LNCAP (cell line): ENCODE data around the gene PCIF1.

Source experiments
- TF ChIP-seq, protein P1 (sequence below): fragments of 450-650 bp; IDR thresholded peaks from 2 replicates; pipeline ENCODE4 v1.5.1; 2017; ENCODE audit warnings: mild to moderate bottlenecking

PCIF1 gene

DNA sequence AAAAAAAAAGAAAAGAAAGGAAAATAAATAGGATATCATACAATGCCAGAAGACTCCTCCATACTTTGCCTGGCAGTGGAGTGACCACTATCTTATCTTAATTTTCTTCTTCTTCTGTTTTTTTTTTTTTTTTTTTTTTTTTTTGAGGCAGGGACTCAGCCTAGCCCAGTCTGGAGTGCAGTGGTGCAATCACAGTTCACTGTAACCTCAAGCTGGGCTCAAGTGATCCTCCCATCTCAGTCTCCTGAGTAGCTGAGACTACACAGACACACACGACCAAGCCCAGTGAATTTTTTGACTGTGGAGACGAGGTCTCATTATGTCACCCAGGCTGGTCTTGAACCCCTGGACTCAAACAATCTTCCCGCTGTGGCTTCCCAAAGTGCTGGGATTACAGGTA, 57.1 kb downstream of the PCIF1 start:
- TF ChIP-seq, protein P1, sequence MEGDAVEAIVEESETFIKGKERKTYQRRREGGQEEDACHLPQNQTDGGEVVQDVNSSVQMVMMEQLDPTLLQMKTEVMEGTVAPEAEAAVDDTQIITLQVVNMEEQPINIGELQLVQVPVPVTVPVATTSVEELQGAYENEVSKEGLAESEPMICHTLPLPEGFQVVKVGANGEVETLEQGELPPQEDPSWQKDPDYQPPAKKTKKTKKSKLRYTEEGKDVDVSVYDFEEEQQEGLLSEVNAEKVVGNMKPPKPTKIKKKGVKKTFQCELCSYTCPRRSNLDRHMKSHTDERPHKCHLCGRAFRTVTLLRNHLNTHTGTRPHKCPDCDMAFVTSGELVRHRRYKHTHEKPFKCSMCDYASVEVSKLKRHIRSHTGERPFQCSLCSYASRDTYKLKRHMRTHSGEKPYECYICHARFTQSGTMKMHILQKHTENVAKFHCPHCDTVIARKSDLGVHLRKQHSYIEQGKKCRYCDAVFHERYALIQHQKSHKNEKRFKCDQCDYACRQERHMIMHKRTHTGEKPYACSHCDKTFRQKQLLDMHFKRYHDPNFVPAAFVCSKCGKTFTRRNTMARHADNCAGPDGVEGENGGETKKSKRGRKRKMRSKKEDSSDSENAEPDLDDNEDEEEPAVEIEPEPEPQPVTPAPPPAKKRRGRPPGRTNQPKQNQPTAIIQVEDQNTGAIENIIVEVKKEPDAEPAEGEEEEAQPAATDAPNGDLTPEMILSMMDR: no peak

DNA sequence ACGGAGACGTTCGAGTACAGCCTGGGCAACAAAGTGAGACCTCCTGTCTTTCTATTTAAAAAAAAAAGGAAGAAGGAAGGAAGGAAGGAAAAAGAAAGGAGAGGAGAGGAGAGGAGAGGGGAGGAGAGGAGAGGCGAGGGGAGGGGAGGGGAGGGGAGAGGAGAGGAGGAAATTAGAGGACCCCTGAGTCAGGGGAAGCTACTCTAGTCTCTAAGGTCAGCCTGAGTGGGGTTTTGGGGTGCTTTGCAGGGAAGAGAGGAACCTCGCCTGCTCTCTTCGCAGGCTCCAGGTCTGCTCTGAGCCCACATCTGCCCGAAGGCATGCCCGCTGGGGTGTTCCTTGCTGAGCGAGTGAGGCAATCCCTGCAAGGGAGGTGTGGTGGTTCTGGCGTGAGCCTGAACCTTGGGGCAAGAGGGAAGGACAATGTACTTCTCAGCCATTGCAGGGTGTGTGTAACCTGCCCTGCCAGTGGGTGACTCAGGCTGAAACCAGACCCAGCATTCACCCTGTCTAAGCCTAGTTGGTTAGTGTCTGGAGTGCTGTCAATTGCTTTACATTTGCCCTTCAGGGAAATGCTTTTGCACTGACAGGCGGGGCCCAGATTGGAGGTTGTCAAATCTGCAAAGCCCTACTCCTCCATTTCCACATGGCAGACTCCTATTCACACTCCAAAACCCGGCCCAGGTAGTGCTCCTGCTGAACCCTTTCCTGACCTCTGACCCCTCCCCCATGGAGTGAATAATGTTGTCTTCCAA, 58.9 kb downstream of the PCIF1 start:
- TF ChIP-seq, protein P1: no peak

DNA sequence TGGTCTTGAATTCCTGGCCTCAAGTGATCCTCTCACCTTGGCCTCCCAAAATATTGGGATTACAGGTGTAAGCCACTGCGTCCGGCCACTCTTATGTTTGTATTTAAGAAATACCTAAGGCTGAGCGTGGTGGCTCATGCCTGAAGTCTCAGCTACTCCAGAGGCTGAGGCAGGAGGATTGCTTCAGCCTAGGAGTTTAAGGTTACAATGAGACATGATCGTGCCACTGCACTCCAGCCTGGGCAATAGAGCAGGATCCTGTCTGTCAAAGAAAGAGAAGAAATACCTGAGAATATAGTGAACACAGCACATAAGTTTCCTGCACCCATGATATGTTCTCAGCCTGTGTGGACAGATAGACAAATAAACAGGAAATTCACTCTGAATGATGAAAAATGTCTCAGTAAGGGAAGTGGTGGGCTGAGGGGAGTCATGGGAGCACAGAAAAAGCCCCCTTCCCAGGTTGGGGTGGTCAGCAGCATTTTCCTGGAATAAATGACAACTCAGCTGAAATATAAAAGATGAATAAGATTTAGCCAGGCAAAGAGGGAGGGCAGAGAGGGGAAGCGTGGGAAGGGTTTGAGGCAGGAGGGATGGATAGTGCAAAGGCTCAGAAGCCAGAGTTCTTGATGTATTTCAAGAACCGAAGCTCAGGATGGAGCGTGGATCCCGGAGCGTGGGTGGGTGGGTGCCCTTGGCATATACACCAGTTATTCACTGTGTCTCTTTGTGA, 60.4 kb downstream of the PCIF1 start:
- TF ChIP-seq, protein P1: no peak

DNA sequence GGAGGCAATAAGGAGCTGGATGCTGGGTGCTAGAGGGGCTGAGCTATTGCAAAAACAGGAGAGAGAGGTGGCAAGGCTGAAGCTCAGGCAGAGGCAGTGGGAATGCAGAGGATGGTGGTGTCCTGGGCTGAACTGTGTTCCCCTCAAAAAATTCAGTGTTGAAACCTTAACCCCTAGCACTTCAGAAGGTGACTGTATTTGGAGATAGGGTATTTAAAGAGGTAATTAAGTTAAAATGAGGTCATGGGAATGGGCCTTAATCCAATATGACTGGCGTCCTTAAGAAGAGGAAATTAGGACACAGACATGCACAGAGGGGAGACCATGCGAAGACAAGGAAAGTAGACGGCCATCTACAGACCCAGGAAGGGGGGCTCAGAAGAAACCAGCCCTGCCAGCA, 62.7 kb downstream of the PCIF1 start:
- TF ChIP-seq, protein P1: no peak
